Testis (tissue), 3 donors: ENCODE results near the gene APOLD1. TPM values are rescaled to one million over a fixed set of nuclear protein-coding genes. Genes with fewer than 3 reads are reported as not detected.

Experiments
- DNase-seq: peaks from one replicate; pipeline ENCODE4 v3.0.0-alpha.2; 2019
- H3K27ac ChIP-seq, 2 donors: fragments of 200-600 bp; sonication (generic); one replicate each; pipeline ENCODE4 v1.5.1; 2019
- H3K27me3 ChIP-seq: fragments of 200-600 bp; sonication (generic); one replicate; pipeline ENCODE4 v1.5.1; 2019
- H3K36me3 ChIP-seq: fragments of 200-600 bp; sonication (generic); one replicate; pipeline ENCODE4 v1.5.1; 2017; ENCODE audit warnings: low read depth; ENCODE audit errors: missing control alignments
- H3K4me1 ChIP-seq: fragments of 200-600 bp; sonication (generic); one replicate; pipeline ENCODE4 v1.5.1; 2019
- H3K4me3 ChIP-seq, 2 donors: fragments of 200-600 bp; sonication (generic); one replicate each; pipeline ENCODE4 v1.5.1; 2017 to 2019
- H3K9me3 ChIP-seq: fragments of 200-600 bp; sonication (generic); one replicate; pipeline ENCODE4 v1.5.1; 2017
- POLR2A ChIP-seq: fragments of 450-650 bp; IDR thresholded peaks from one replicate; pipeline ENCODE4 v1.6.1; 2017; ENCODE audit warnings: antibody characterized with exemption, mild to moderate bottlenecking, moderate library complexity
- WGBS, 2 donors: methylation state at CpG; one replicate each; pipeline ENCODE4 v1.1.5; 2018; 5-methylcytosine and 5-hydroxymethylcytosine counted together
- intact Hi-C: fragments of 100-400 bp; cut with DNase I; formaldehyde crosslinking; loops from one replicate; pipeline ENCODE4 v1.15.1; 2023; ENCODE audit warnings: low total_unique reads
- polyA plus RNA-seq: library from polyadenylated mRNA; stranded (reverse); fragments of 350-450 nt; fragmentation: Illumina TruSeq; extraction: RNeasy Lipid Tissue Mini Kit (QIAGEN cat#74804); gene quantifications from one replicate; pipeline ENCODE4 v1.2.3, GENCODE V29; 2014; ENCODE audit warnings: low read depth, low replicate concordance; ENCODE audit not compliant: insufficient read depth
- total RNA-seq, 2 donors: library from RNA; depleted of rRNA; stranded (reverse); fragments of >200 nt; gene quantifications; one replicate each; pipeline ENCODE4 v1.2.3, GENCODE V29; 2016
- TF ChIP-seq, protein P1 (sequence below), 3 experiments: fragments of 450-650 bp in 2 of 3; fragments of 200-600 bp in 1 of 3; sonication (generic) in 1 of 3; IDR thresholded peaks; one replicate each; pipeline ENCODE4 v1.5.1; 2016 to 2019; ENCODE audit warnings: antibody characterized with exemption in 3 of 3, mild to moderate bottlenecking in 2 of 3, moderate library complexity in 1 of 3

The APOLD1 gene
- total and polyA plus RNA-seq, 3 donors from 2014 or later = 8.2 to 9.7 (median 9.2) TPM

DNA sequence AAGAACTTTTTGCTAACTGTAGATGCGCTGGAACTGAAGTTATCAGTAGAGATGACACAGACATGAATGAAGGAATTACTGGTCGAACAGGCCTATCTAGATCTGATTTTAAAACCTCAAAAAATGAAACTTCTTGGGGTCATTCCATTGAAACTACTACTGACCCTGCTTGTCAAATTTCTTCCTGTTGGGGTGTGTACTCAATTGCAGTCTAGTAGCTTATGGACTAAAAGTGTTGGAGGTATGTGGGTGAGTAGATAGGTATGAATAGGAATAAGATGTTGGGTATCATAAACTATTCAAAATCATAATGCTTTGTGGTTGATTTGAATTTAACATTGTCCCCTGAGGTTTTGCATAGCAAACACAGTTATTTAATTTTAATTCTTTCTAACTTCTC lies 9.2 kb downstream of the APOLD1 start:
- DNase-seq = no peak
- no peak overlapping the region for H3K27ac ChIP-seq
- no peaks in the 10 kb centered on the region for H3K36me3 ChIP-seq
- no peak overlapping the region for H3K4me3 ChIP-seq
- WGBS, 2 donors = 78 to 88% methylated on average over 2 of the region's 2 CpGs
- intact Hi-C loops = no loop called here
- no peaks in the 10 kb centered on the region for H3K9me3 ChIP-seq
- no peaks in the 10 kb centered on the region for H3K27me3 ChIP-seq
- TF ChIP-seq, protein P1, sequence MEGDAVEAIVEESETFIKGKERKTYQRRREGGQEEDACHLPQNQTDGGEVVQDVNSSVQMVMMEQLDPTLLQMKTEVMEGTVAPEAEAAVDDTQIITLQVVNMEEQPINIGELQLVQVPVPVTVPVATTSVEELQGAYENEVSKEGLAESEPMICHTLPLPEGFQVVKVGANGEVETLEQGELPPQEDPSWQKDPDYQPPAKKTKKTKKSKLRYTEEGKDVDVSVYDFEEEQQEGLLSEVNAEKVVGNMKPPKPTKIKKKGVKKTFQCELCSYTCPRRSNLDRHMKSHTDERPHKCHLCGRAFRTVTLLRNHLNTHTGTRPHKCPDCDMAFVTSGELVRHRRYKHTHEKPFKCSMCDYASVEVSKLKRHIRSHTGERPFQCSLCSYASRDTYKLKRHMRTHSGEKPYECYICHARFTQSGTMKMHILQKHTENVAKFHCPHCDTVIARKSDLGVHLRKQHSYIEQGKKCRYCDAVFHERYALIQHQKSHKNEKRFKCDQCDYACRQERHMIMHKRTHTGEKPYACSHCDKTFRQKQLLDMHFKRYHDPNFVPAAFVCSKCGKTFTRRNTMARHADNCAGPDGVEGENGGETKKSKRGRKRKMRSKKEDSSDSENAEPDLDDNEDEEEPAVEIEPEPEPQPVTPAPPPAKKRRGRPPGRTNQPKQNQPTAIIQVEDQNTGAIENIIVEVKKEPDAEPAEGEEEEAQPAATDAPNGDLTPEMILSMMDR (IDR thresholded peaks at IDR 0.05) = no peak
- TF ChIP-seq POLR2A = no peak
- H3K4me1 ChIP-seq = peaks cover 15% of the 10 kb centered on the region

DNA sequence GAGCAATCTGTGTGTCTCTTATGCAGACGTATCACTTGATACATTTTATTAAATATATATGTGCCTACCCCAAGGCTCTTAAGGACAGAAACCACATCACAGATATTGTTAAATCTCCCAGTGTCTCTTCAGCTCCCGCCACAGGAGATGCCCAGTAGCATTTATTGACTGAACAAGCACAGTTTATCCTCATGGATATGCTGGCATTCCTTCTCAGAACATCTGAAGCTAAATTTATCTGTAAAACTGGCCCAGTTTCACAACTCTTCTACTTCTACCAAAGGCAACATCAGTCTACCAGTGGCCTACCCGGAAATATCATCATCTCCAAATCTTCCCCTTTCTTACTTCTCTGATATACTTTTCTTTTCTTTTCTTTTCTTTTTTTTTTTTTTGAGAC lies 10.7 kb downstream of the APOLD1 start:
- 50 to 61% methylated on average over 3 of the region's 3 CpGs for WGBS, 2 donors
- DNase-seq = no peak
- no peaks in the 10 kb centered on the region for H3K27me3 ChIP-seq
- no peak overlapping the region for H3K27ac ChIP-seq
- H3K9me3 ChIP-seq = no peaks in the 10 kb centered on the region
- intact Hi-C loops = no loop called here
- H3K4me3 ChIP-seq = no peak overlapping the region
- peaks cover 15% of the 10 kb centered on the region for H3K4me1 ChIP-seq
- no peaks in the 10 kb centered on the region for H3K36me3 ChIP-seq
- TF ChIP-seq POLR2A = no peak
- TF ChIP-seq, protein P1 (IDR thresholded peaks at IDR 0.05) = no peak

DNA sequence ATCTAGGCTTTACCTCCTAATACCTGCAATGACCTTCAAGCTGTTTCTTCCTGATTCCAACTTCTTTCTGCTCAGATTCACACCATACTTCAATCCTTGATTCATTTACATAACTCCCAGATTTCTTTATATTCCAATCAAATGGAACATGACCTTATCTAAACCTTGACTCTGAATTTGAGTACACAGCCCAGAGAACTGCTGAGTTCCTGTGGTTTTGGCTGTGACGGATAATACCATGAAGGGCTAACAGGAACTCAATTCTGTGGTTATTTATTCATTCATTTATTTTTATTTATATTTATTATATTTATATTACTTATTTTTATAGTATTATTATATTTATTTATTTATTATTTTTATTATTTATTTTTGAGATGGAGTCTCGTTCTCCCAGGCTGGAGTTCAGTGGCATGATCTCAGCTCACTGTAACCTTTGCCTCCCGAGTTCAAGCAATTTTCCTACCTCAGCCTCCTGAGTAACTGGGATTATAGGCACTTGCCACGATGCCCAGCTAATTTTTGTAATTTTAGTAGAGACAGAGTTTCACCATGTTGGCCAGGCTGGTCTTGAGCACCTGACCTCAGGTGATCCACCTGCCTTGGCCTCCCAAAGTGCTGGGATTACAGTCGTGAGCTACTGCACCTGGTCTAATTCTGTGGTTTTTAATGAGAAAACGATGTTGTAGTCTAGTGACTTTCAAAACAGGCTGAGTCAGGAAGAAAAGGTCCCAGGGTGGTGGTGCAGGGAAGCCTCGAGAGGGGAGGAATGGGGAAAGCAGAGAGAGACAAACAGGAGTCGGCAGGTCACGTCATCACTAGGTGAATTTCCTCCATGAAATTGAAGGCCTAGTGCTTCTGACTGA lies 11.7 kb downstream of the APOLD1 start:
- Histone ChIP-seq H3K9me3 (no peaks in the 10 kb centered on the region), H3K4me3 (no peak overlapping the region), H3K36me3 (no peaks in the 10 kb centered on the region), H3K27ac (no peak overlapping the region), H3K27me3 (no peaks in the 10 kb centered on the region), H3K4me1 (peaks cover 12% of the 10 kb centered on the region)
- no peak for TF ChIP-seq POLR2A
- TF ChIP-seq, protein P1 (IDR thresholded peaks at IDR 0.05) = no peak
- DNase-seq = no peak
- intact Hi-C loops = no loop called here
- 81 to 87% methylated on average over 9 of the region's 9 CpGs for WGBS, 2 donors

DNA sequence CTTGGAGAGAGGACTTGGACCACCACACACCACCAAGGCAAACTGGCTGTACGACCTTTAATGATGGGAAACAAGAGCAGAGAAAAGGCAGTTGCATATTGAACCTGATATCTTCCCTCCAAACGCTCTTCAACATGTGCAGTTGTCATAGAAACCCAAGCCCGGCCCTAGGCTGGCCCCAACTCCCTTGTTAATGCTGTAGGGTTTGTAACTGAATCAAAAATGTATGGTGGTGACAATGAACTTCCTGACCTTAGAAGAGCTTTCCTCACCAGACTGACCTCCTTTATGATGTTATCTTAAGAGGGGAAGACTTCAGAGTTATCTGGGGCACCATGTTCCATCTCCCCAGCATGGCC lies 12.3 kb downstream of the APOLD1 start:
- Histone ChIP-seq H3K4me1 (peaks cover 6% of the 10 kb centered on the region), H3K36me3 (no peaks in the 10 kb centered on the region), H3K4me3 (no peak overlapping the region), H3K27ac (no peak overlapping the region), H3K27me3 (no peaks in the 10 kb centered on the region), H3K9me3 (no peaks in the 10 kb centered on the region)
- no peak for DNase-seq
- TF ChIP-seq, protein P1 (IDR thresholded peaks at IDR 0.05) = no peak
- no peak for TF ChIP-seq POLR2A
- 72 to 83% methylated on average over 3 of the region's 3 CpGs for WGBS, 2 donors
- intact Hi-C loops = no loop called here

DNA sequence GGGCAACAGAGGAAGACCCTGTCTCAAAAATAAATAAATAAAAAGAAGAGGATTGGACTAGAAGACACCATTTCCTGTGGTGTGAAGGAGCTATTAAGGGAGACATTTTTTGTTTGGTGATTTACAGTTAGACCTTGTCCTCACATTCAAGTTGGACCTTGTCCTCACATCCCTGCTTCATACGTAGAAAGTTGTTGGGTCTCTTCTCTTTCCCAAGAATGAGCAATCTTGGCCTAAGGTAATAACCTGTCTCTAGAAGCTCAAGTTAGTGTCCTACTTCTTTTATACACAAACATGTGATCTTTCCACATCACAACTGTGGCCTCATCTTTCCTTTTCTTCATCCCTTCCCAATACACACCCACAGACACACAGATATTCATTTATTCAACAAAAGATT lies 13.0 kb downstream of the APOLD1 start:
- H3K4me1 ChIP-seq = no peaks in the 10 kb centered on the region
- intact Hi-C loops = no loop called here
- WGBS, 2 donors = 97 to 100% methylated on average over 1 of the region's 1 CpG
- H3K27me3 ChIP-seq = no peaks in the 10 kb centered on the region
- DNase-seq = no peak
- H3K9me3 ChIP-seq = no peaks in the 10 kb centered on the region
- no peak overlapping the region for H3K27ac ChIP-seq
- no peak overlapping the region for H3K4me3 ChIP-seq
- no peaks in the 10 kb centered on the region for H3K36me3 ChIP-seq
- TF ChIP-seq, protein P1 (IDR thresholded peaks at IDR 0.05) = no peak
- no peak for TF ChIP-seq POLR2A
